Panc1 (cell line): ENCODE data around the gene EIF4ENIF1. TPM values are rescaled to one million over a fixed set of nuclear protein-coding genes. Genes with fewer than 3 reads are reported as not detected.
"Not testable (repeated sequence)": the region's sequence is repeated elsewhere in the genome, so short reads cannot be mapped to it uniquely, and the experiment has no call there.

Source experiments
- ATAC-seq: fragments of 200-7000 bp; cut with Tn5 transposase; 2 replicates; pipeline ENCODE4 v1.9.1; 2020; ENCODE audit warnings: mild to moderate bottlenecking, moderate library complexity
- BruUV-seq: library from RNA; stranded (reverse); fragments of 400-500 nt; replicated peaks from 2 replicates; lab custom pipeline; 2021; lab: Mats Ljungman, UMichigan
- CTCF ChIA-PET: fragments of 300-600 bp; sonication (Branson Sonifier 250); formaldehyde crosslinking; loops from one replicate; lab custom pipeline; 2022; ENCODE audit warnings: antibody characterized with exemption; lab: Charles Lee
- POLR2A ChIA-PET: fragments of 300-600 bp; sonication (Branson Sonifier 250); formaldehyde crosslinking; loops from one replicate; lab custom pipeline; 2022; ENCODE audit warnings: antibody characterized with exemption; lab: Charles Lee
- DNase-seq: peaks from one replicate; pipeline ENCODE4 v3.0.0-alpha.2; 2010; ENCODE audit warnings: low read depth, low spot score
- H3K27ac ChIP-seq: 2 replicates; pipeline ENCODE4 v1.5.1; 2011; ENCODE audit warnings: mild to moderate bottlenecking, low read length, inconsistent platforms
- H3K27me3 ChIP-seq: fragments of 200-500 bp; sonication (Bioruptor generic); 2 replicates; pipeline ENCODE4 v1.6.0; 2014; ENCODE audit warnings: low read length, inconsistent platforms; ENCODE audit not compliant: control insufficient read depth, insufficient read depth
- H3K36me3 ChIP-seq: fragments of 200-500 bp; sonication (Bioruptor generic); 2 replicates; pipeline ENCODE4 v1.5.1; 2014; ENCODE audit warnings: inconsistent platforms, mild to moderate bottlenecking, low read length, moderate library complexity; ENCODE audit not compliant: control insufficient read depth, insufficient read depth
- H3K4me1 ChIP-seq: 2 replicates; pipeline ENCODE4 v1.5.1; 2011; ENCODE audit warnings: inconsistent platforms, mild to moderate bottlenecking, low read length, moderate library complexity; ENCODE audit not compliant: control insufficient read depth, insufficient read depth
- H3K4me3 ChIP-seq, 2 experiments: 2 replicates each; pipeline ENCODE4 v1.5.1; 2011 to 2012; ENCODE audit warnings: low read depth in 2 of 2, low read length in 2 of 2, mild to moderate bottlenecking in 2 of 2, inconsistent platforms in 1 of 2, moderate library complexity in 1 of 2
- H3K9me3 ChIP-seq: fragments of 200-500 bp; sonication (Bioruptor generic); 2 replicates; pipeline ENCODE4 v1.5.1; 2014; ENCODE audit warnings: low read depth, mild to moderate bottlenecking, inconsistent platforms, low read length, moderate library complexity; ENCODE audit not compliant: control insufficient read depth, insufficient read depth
- POLR2AphosphoS5 ChIP-seq: IDR thresholded peaks from 2 replicates; pipeline ENCODE4 v1.6.1; 2012; ENCODE audit warnings: mild to moderate bottlenecking, low read depth, low read length, moderate library complexity
- SIN3A ChIP-seq: IDR thresholded peaks from 2 replicates; pipeline ENCODE4 v1.6.1; 2012; ENCODE audit warnings: low read depth, mild to moderate bottlenecking, low read length, moderate library complexity, borderline replicate concordance; ENCODE audit not compliant: insufficient read depth
- TCF7L2 ChIP-seq: IDR thresholded peaks from 2 replicates; pipeline ENCODE4 v1.6.1; 2011; ENCODE audit warnings: mild to moderate bottlenecking, low read depth, low read length, inconsistent platforms
- in situ Hi-C: cut with HindIII; loops from 2 replicates; pipeline ENCODE4 v1.10.0; 2016; ENCODE audit warnings: low sequenced_read_pairs, low pct_unique_long_range_greater_than_20kb
- intact Hi-C: fragments of 100-400 bp; cut with micrococcal nuclease; formaldehyde crosslinking; loops from one replicate; pipeline ENCODE4 v1.10.0; 2022; ENCODE audit not compliant: unreplicated experiment
- total RNA-seq: library from RNA; stranded (reverse); gene quantifications from one replicate; pipeline ENCODE4 v1.2.1, GENCODE V29; 2021; ENCODE audit not compliant: unreplicated experiment
- TF ChIP-seq, protein P1 (sequence below): fragments of 450-650 bp; IDR thresholded peaks from 2 replicates; pipeline ENCODE4 v1.5.1; 2017; ENCODE audit warnings: mild to moderate bottlenecking
- TF ChIP-seq, protein P2 (sequence below), 2 experiments: IDR thresholded peaks; 2 replicates each; pipeline ENCODE4 v1.6.1; 2011 to 2012; ENCODE audit warnings: low read depth in 2 of 2, control low read depth in 1 of 2, low read length in 1 of 2, mild to moderate bottlenecking in 1 of 2, moderate library complexity in 1 of 2; ENCODE audit not compliant: insufficient read depth in 1 of 2

Gene EIF4ENIF1
- total RNA-seq, 1 experiment from 2014 or later = 23.3 TPM

DNA sequence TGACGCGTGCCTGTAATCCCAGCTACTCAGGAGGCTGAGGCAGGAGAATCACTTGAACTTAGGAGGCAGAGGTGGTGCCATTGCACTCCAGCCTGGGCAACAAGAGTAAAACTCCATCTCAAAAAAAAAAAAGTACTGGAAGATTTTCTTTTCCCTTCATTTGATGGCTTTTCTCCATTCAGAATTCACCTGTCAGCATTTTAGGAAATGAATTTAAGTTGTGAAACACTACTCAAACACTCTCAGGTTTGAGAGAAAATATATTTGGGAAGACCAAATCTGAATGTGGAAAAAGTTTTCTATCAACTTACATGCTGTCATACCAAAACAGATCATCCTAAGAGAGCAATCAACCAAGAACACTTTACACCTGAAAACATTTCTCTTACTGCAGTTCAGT lies 2.7 kb downstream of the EIF4ENIF1 start:
- Histone ChIP-seq H3K4me1 (peaks cover 16% of the 10 kb centered on the region), H3K9me3 (no peaks in the 10 kb centered on the region), H3K27me3 (no peaks in the 10 kb centered on the region), H3K36me3 (peaks cover 22% of the 10 kb centered on the region), H3K4me3 (no peak overlapping the region), H3K27ac (no peak overlapping the region)
- ATAC-seq (no peak), DNase-seq (no peak)
- no TSS peak for BruUV-seq
- TF ChIP-seq SIN3A (no peak), POLR2AphosphoS5 (no peak), TCF7L2 (no peak)
- TF ChIP-seq, protein P1, sequence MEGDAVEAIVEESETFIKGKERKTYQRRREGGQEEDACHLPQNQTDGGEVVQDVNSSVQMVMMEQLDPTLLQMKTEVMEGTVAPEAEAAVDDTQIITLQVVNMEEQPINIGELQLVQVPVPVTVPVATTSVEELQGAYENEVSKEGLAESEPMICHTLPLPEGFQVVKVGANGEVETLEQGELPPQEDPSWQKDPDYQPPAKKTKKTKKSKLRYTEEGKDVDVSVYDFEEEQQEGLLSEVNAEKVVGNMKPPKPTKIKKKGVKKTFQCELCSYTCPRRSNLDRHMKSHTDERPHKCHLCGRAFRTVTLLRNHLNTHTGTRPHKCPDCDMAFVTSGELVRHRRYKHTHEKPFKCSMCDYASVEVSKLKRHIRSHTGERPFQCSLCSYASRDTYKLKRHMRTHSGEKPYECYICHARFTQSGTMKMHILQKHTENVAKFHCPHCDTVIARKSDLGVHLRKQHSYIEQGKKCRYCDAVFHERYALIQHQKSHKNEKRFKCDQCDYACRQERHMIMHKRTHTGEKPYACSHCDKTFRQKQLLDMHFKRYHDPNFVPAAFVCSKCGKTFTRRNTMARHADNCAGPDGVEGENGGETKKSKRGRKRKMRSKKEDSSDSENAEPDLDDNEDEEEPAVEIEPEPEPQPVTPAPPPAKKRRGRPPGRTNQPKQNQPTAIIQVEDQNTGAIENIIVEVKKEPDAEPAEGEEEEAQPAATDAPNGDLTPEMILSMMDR = no peak
- TF ChIP-seq, protein P2, sequence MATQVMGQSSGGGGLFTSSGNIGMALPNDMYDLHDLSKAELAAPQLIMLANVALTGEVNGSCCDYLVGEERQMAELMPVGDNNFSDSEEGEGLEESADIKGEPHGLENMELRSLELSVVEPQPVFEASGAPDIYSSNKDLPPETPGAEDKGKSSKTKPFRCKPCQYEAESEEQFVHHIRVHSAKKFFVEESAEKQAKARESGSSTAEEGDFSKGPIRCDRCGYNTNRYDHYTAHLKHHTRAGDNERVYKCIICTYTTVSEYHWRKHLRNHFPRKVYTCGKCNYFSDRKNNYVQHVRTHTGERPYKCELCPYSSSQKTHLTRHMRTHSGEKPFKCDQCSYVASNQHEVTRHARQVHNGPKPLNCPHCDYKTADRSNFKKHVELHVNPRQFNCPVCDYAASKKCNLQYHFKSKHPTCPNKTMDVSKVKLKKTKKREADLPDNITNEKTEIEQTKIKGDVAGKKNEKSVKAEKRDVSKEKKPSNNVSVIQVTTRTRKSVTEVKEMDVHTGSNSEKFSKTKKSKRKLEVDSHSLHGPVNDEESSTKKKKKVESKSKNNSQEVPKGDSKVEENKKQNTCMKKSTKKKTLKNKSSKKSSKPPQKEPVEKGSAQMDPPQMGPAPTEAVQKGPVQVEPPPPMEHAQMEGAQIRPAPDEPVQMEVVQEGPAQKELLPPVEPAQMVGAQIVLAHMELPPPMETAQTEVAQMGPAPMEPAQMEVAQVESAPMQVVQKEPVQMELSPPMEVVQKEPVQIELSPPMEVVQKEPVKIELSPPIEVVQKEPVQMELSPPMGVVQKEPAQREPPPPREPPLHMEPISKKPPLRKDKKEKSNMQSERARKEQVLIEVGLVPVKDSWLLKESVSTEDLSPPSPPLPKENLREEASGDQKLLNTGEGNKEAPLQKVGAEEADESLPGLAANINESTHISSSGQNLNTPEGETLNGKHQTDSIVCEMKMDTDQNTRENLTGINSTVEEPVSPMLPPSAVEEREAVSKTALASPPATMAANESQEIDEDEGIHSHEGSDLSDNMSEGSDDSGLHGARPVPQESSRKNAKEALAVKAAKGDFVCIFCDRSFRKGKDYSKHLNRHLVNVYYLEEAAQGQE (IDR thresholded peaks at IDR 0.05; ENCODE audit: insufficient read depth in 1 of 2, low read depth in 2 of 2, low read length in 1 of 2) = no peak
- in situ Hi-C loops (no loop called here), intact Hi-C loops (no loop called here)
- ChIA-PET CTCF (no interaction called here), POLR2A (interaction anchor here (0.7 kb wide), 1 partner anchor 451 kb away, joined by 5 read pairs; no protein-coding TSS in a partner anchor)

DNA sequence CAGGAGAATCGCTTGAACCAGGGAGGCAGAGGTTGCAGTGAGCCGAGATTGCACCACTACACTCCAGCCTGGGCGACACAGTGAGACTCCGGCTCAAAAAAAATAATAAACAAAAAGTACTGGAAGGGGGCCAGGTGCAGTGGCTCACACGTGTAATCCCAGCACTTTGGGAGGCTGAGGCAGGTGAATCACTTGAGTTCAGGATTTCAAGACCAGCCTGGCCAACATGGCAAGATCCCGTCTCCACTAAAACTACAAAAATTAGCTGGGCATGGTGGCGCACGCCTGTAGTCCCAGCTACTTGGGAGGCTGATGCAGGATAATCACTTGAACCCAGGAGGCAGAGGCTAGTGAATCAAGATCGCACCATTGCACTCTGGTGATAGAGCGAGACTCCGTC lies 3.3 kb downstream of the EIF4ENIF1 start:
- H3K27me3 ChIP-seq, CTCF ChIA-PET, H3K4me3 ChIP-seq, BruUV-seq, H3K9me3 ChIP-seq, intact Hi-C loops, DNase-seq, POLR2A ChIA-PET, ATAC-seq, in situ Hi-C loops, H3K27ac ChIP-seq: not testable (repeated sequence)
- peaks cover 16% of the 10 kb centered on the region for H3K4me1 ChIP-seq
- peaks cover 22% of the 10 kb centered on the region for H3K36me3 ChIP-seq

DNA sequence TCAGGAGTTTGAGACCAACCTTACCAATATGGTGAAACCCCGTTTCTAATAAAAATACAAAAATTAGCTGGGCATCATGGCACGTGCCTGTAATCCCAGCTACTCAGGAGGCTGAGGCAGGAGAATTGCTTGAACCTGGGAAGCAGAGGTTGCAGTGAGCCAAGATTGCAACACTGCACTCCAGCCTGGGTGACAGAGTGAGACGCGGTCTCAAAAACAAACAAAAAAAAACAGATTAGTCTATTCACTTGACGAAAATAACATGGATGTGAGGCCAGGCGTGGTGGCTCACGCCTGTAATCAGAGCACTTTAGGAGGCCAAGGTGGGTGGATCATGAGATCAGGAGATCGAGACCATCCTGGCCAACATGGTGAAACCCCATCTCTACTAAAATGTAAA lies 7.2 kb downstream of the EIF4ENIF1 start:
- CTCF ChIA-PET, H3K4me1 ChIP-seq, POLR2A ChIA-PET, intact Hi-C loops, BruUV-seq, H3K9me3 ChIP-seq, DNase-seq, H3K27ac ChIP-seq, H3K27me3 ChIP-seq, H3K4me3 ChIP-seq, in situ Hi-C loops, ATAC-seq: not testable (repeated sequence)
- H3K36me3 ChIP-seq = peaks cover 16% of the 10 kb centered on the region
